GM18867 (cell line): ENCODE data around the gene ATAT1.
A peak's percentile ranks its signal among the peaks of the same experiment; 100 is the strongest.
"Not testable (repeated sequence)": the region's sequence is repeated elsewhere in the genome, so short reads cannot be mapped to it uniquely, and the experiment has no call there.

ENCODE experiments used
- ATAC-seq: cut with Tn5 transposase; IDR thresholded peaks from one replicate; pipeline ENCODE4 v1.9.1; 2021; ENCODE audit warnings: mild to moderate bottlenecking, moderate library complexity; ENCODE audit not compliant: unreplicated experiment

ATAT1 gene

DNA sequence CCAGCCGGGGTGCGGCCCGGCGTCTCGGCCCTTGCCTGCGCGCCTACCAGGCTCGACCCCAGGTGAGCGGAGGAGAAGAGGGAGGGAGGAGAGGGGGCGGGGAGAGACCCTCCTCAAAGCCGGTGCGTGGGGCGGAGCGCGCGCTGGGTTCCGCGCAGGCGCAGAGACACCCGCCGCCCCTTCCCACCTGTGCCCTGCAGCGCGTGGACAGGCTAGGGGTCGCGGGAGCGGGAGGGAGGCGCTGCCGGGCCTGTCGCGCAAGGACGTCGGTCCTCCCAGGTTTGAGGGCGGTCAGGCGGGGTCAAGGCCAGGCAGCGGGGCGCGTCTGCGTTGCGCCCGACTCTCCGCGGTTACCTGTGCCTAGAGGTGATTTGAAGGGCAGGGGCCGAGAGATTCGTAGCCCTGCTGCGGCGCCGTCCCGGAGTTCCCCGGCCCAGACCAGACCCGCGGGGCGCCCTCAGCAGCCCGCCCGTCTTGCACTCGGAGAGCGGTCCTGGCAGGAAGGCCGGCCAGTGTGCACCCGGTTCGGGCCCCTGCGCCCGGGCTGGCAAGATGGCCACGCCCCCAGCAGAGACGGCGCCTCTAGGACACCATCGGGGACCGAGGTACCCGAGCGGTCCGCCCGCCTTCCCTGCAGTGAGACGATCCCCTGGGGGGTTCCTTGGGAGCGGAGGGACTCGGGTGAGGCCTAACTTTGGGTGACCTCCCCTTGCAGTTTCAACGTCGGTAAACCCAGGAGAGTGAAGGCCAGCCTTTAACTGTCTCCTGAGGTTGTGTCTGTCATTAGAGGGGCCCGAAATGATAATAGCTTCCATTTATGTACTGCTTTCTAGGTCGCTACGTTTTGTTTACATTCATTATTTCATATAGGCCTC is 20.8 kb downstream of the ATAT1 start:
- ATAC-seq = peak; percentile 62

DNA sequence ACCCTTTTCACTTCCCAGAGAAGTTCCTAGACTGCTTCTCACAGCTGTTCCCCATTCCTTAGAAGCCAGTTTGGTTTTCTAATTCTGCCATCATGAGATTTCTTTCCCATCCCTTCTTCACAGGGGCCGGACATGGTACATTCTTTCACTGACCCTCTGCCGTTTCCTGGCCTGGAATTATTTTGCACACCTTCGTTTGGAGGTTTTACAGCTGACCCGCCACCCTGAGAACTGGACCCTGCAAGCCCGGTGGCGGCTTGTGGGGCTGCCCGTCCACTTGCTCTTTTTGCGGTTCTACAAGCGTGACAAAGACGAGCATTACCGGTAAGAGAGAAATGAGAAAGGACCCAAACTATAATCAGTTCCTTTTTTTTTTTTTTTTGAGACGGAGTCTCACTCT is 24.5 kb downstream of the ATAT1 start:
- ATAC-seq = no peak

DNA sequence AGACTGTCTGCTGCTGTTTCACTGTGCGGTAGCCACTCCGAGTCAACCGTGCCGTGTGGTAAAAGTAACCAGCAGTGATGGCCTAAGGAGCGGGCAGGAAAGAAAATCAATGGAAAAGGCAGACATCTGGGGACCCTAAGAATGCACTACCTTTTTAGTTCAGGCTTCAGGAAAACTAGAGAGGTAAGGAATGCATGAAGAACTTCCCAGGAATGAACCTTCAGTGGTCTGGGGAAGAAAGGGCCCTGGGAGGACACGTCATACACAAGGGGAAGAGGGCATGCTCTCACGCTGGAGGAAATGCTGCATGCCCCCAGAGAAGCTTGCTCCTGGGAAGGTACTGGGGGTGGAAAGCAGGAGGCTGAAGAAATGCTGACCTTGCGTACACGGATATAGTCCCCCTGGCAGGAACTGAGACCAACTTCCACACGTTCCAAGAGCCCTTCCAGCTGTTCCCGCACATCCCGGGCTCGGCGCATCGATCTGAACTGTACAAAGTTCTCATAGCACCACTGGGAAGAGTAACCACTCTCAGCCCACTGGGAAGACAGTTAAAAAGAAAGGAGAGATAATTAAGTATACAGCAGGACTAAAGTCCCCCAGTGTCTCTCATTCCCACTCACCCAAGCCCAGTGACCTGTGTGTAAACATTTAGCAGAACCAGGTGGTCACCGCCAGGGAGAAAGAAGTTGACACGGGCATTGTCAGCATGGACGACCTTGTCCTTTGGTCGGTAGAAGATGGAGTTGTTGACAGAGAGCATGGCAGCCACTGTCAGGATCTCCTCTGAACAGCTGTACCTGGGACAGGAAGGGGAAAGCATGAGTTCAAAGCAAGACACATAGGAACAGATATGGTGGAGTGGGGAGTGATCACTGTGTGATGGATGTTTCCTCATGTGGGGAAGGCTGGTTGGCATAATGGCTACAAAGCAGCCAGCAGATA is 28.4 kb downstream of the ATAT1 start:
- no peak for ATAC-seq

DNA sequence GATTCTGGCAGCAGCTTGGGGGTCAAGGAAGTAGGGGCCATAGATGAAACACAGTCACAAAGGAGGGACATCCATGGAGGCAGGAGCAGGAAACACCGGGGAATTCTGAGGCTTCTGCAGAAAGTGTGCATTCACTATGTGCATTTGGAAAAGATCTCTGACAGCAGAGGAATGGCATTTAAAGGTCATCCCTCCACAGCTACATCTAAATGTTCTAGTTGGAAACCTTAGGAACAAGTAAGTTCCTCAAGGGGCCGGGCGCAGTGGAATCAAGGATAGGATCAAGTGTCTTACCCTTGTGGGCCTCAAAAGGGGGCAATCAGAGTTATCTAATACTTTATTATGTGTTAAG is 29.0 kb downstream of the ATAT1 start:
- ATAC-seq = no peak

DNA sequence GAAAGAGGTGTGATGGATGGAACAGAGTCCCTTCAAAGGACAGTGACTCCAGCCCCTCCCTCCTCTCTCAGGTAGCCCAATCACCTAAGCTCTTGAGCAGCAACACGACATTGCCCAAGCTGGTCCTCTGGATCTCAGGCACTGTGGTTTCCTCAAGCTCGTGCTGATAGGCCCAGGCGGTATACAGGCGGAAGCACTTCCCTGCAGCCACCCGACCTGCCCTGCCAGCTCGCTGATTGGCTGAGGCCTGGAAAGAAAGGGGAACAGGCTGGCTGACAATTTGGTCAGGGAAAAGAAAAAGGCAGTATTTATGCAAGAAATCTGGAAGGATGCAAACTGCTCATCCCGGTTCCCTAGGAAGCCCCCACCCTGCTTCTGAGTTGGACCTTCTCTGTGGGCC is 29.8 kb downstream of the ATAT1 start:
- no peak for ATAC-seq

DNA sequence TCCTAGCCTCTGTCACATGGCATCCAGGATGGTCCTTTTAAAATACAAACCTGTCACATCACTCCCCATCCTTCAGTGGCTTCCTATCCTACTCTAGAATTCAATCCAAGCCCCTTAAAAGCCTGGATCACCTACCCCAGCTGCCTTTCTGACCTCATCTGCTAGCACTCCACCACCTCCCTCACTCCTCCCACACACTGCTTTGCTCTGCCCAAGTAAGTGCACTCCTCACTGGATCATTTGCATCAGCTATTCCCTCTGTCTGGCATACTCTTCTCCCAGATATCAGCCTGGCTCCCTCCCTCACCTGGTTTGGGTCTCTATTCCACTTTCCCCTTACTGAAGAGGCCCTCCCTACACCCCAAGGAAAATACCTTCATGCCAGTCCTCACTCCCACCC is 30.8 kb downstream of the ATAT1 start:
- no peak for ATAC-seq

DNA sequence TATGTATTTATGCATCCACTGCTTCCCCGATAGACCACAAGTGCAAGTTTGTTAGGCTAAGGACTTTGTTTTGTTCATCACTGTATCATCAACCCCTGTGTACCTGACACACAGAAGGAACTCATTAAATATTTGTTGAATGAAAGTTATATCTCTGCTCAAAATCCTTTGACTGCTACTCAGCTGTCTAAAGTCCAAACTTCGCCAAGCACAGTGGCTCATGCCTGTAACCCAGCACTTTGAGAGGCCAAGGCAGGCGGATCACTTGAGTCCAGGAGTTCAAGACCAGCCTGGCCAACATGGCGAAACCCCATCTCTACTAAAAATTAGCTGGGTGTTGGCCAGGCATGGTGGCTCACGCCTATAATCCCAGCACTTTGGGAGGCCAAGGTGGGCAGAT is 31.2 kb downstream of the ATAT1 start:
- ATAC-seq = not testable (repeated sequence)

DNA sequence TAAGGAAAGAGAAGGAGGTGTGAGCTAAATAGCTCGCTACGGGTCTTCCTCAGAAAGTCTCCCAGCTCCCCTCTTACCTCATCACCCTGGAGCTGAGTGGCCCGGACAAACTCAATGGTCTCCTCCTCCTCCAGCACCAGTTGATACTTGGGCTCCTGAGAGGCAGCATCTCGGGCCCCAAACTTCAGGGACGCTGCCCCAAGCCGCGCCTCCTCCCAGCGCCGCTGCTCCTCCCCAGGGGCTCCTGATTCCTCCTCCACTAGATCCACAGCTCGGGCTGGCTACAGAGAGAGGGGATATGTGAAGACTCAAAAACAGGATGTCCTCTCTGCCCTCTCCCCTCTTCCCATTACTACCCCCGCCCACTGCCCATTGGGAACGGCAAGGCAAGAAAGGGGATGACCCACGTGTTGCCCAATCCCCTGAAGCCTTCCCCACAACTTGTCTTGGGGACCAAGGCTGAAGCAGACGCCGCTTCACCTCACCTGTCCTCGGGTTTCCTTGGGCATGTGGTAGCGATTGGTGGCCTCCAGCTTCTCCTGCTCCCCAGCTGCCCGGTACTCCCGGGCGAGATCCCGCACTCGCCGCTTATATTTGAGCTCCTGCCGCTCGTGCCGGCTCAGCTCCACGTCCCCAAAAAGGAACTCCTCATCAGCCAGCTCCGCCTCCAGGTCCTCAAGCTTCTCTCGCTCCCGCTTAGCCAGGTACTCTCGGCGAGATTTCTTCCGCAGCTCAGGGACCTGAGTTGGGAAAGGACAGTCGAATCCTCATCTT is 38.5 kb downstream of the ATAT1 start:
- ATAC-seq = no peak

DNA sequence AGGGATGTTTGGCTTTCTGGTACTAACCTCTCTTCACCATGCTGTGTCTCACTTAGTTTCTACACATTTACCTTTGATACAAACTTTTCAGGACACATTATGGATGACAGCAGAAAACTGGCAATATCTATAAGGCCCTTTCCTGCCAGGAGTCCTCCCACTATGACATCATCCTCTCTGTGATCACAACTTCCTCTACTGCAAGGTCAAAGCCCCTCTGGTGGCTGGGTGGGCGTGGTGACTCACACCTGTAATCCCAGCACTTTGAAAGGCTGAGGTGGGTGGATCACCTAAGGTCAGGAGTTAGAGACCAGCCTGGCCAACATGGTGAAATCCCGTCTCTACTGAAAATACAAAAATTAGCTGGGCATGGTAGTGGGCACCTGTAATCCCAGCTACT is 39.6 kb downstream of the ATAT1 start:
- not testable (repeated sequence) for ATAC-seq

DNA sequence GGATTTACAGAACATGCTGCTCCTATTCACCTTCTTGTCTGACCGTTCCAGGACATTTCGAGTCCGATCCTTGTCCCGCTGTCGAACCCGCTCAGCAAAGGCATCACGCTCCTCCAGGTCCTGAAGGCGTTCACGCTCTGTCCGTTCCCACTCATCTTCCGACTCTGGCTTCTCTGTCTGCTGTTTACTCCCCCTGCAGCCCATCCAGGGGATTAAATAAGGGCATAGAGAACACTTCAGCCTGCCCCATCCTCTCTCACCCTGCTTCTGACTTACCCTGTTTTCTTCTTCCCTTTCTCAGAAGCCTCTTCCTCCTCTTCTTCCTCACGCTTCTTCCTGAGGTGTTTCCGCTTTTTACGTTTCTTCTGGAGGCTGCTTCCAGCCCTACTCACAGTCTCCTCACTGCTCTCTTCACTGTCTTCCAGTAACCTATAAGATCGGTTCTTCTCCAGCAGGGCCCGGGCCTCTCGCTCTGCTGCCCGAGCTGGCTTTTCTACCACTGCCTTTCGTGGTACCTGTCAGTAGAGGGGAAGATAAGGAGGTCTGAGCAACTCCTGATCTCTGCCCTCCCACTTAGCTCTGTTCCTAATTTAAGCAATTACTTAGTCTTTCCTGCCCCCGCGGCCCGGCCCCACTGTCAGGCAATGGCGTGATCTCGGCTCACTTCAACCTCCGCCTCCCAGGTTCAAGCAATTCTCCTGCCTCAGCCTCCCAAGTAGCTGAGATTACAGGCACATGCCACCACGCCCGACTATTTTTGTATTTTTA is 44.3 kb downstream of the ATAT1 start:
- ATAC-seq = no peak

DNA sequence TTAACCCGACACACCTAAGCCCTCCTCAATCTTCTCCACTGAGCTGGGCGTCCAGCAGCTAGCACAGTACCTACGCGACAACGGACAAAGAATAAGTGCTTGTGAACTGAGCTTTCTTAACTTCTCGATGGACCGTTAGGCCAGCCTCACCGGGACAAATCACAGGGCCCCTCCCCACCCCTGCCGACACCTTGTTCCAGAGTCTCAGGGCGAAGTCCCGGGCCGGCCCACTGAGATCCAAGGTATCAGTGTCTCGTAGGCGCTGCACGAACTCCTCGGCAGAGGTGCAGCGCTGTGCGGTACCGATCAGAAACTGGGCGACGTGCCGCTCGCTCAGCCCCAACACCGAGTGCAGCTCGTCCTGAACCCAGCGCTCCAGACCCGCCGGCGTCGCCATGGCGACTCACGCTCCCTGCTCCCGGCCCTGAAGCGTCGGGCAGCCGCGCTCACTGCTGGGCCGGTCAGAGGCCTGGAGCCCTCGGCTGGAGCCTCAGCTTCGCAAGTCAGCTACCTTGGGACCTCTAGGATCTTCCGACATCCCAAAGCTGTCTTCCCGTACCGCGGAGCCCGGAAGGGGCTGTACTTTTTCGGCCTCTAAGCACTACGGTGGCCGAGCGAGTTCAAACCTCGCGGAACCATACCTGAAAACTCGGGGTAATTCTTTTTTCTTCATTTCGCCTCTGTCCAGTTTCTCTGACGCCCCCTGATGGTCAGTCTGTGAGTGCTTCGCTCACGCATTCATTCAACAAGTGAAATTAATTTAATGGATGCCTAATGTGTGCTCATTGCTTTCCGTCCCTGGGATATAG is 46.0 kb downstream of the ATAT1 start, which contains the start of gene DHX16:
Gene DHX16, minus strand, starts transcription at position 562 of the 809 bp plus-strand sequence. Its CDS starts 165 bp downstream, at position 397.
- peak; percentile 77 for ATAC-seq

DNA sequence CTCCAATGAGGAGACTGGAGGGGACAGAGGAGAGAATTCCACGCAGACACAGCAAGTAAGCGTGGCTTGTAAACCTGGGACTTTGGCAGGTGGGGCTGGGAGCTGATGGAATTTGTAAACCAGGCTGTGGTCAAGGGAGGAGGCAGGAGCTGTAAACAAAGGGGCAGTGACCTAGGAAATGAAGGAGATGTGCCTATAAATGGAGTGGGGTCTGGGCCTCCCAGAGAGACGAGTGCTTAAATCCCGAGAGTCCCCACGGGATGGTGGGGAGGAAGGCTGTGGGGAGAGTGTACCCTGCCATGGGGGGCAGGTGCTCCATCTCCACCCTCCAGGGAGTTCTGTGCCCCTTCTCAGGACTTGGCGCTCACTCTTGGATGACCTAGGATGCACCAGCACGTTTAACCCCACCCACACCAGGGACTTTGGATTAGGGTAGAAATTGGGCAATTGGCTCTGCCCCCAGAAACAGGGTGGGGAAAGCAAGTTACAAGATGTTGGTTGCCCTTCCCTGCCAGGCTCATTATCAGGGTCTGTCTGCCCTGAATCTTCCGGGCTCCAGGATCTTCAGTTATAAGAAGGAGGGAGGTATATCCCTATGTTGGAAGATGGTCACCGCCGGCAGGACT is 50.1 kb downstream of the ATAT1 start:
- no peak for ATAC-seq

DNA sequence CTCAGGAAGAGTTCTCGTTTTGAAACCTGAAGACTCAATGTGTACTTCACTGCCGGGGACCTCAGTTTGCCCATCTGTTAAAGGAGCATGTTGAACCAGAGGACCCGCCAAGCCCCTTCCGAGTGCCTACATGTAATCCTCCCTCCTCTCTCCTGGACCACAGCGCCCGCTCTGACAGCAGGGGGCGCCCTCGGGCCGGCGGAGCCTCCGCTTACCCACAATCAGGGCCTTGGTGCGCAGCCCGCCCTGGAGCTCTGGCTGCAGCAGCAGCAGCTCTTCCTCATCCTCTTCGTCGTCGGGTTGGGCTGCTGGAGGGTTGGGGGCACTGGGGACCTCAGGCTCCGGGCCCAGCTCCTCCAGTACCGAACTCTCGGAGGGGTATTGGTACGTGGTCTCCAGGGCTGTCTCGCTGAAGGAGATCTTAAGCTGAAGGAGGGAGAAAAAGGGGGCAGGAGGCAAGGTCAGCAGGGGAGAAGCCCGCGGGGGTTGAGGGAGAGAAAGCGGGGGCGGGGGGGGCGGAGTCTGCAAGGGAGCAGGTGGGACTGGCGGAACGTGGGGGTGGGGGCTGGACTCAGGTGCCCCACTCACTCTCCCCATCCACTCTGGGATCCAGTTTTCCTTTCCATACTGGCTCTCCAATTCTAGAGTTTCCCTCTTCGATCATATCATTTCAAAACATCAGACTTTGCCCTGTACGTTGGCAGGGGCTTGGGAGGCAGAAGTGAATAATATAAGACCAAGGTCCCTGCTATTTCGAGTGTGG is 52.5 kb downstream of the ATAT1 start:
- ATAC-seq = no peak

DNA sequence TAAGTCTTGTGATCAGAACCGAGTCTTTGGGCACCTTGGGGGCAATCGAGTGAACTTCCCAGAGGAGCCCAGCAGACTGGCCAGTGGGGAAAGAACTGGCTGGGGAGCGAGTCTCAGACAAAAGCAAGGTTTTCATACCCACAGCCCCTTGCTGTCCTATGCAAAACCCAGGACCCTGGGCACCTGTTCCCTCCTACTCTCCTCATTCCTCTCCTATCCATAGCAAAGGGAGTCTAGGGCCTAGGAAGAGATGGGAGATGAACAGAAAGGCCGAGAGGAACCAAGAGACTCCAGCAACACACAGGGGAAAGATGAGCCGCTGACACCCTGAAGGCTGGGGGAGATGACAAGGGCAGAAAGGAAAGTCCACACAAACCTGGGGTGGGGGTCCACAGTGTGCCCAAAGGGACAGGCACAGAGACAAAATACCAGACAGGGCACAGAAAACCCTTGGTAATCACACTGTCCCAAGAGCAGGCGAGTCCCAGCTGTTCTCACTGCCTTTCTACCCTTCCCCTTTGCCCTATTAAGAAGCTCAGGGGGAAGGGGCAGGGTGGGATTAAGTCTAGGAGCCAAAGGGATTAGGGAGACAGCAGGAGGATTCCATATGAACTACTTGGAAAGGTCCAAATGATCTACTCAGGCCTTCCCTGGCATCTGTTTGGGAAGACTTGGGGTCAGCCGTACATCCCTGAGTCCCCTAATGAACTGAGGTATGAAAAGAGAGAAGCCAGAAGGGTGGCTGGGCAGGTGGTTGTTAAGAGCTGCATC is 53.3 kb downstream of the ATAT1 start:
- ATAC-seq = no peak

DNA sequence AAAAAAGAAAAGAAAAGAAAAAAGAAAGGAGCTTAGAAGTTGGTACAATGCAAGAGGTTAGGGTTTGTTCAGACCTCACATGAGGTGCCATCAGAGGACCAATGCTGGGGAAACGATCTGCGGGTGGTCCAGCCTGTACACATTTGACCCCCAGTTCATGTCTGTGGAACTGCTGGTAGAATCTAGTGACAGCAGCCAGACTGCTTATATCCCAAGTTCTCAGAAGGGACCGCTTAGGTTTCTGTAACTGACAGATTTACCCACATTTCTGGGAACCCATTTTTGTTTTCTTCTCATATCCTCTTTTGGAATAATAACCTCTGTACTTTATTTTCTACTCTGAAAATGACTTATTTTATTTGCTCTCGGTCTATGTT is 55.1 kb downstream of the ATAT1 start:
- ATAC-seq = no peak

DNA sequence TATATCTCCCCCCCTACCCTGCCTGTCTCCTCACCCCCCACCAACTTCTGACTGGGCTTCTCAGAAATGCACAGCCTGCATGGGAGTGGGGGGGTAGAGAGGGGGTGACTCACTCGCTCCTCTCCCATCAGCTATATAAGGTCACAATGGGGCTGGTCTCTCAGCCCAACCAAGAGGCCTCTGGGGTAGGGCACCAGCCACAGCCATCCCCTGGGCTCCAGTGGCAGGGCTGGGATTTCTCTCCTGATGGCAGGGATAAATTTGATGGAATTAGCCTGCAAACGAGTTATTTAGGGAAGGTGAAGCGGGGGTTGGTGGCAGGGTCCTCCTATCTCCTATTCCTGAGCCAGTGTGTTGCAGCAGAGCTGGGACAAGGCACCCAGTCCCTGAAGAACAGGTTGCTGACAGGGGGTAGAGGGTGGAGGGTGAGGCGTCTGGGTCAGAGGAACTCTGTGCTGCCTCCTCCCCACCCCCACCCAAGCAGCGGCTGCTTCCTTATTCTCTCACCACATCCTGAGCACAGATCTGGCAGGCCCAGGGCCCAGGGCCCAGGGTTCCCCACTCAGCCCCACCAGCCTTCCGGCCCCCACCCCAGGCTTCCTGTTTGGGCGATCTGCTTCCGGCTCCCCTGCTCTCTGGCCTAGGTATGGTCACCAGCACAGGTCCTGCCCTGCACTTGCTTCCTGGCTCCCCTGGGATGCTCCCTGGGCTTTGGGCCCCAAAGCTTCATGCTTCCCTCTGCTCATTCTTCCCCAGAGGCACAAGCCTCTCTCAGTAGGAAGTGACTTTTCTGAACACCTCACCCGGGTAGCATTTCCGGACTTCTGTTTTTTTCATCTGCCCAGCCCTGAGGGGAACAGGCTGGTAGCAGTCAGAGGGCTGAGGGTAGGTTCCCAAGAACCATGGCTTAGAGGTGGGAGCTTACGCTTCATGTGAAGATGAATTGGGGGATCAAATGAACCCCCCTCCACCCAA is 55.8 kb downstream of the ATAT1 start:
- ATAC-seq = peak; percentile 51
